ENCODE results near the gene ERMP1. TPM values are rescaled to one million over a fixed set of nuclear protein-coding genes. Genes with fewer than 3 reads are reported as not detected.

ERMP1 gene
- total RNA-seq, 1 experiment from 2014 or later = 34.7 TPM

DNA sequence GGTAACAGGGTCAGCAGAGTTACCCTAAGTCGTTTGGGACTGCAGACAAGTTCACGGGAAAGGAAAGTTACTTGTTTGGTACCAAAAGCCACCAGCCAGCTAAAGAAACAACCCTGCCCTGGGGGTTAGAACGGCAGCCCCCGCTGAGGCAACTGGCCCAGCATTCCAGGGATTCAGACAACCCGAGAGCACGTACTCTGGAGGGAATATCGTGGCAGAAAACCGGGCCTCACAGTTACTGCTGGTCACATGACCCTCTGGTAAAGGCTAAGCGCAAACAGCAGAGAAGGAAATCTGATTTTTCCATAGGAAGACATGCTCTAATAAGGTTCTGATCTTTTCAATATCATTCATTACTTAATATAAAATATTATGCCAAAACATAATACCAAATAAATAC is 35.3 kb upstream of the ERMP1 start:
- intact Hi-C loops (cut with micrococcal nuclease; ENCODE audit: unreplicated experiment) = no loop called here
- H3K36me3 Mint-ChIP-seq (ENCODE audit: insufficient read depth, unreplicated experiment) = peaks cover 4% of the 10 kb centered on the region
- no TSS peak for BruUV-seq (replicated peaks)
- Histone ChIP-seq H3K9me3 (no peaks in the 10 kb centered on the region), H3K4me1 (0 out of 2 replicates have a peak, but pooled peaks cover 7% of the 10 kb centered on the region), H3K36me3 (ENCODE audit: control insufficient read depth, insufficient read depth, low read length) (no peaks in the 10 kb centered on the region), H3K27me3 (replicated peaks; ENCODE audit: control insufficient read depth, insufficient read depth, low read length) (no peaks in the 10 kb centered on the region), H3K4me3 (ENCODE audit: low read depth, low read length) (no peak overlapping the region)
- TF ChIP-seq, protein P1, sequence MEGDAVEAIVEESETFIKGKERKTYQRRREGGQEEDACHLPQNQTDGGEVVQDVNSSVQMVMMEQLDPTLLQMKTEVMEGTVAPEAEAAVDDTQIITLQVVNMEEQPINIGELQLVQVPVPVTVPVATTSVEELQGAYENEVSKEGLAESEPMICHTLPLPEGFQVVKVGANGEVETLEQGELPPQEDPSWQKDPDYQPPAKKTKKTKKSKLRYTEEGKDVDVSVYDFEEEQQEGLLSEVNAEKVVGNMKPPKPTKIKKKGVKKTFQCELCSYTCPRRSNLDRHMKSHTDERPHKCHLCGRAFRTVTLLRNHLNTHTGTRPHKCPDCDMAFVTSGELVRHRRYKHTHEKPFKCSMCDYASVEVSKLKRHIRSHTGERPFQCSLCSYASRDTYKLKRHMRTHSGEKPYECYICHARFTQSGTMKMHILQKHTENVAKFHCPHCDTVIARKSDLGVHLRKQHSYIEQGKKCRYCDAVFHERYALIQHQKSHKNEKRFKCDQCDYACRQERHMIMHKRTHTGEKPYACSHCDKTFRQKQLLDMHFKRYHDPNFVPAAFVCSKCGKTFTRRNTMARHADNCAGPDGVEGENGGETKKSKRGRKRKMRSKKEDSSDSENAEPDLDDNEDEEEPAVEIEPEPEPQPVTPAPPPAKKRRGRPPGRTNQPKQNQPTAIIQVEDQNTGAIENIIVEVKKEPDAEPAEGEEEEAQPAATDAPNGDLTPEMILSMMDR (IDR thresholded peaks at IDR 0.05; ENCODE audit: insufficient read depth in 1 of 2, low read depth in 1 of 2, low read length in 1 of 2, severe bottlenecking in 1 of 2, unreplicated experiment in 1 of 2) = no peak
- H3K9me3 Mint-ChIP-seq (ENCODE audit: unreplicated experiment) = no peaks in the 10 kb centered on the region
- H3K27me3 Mint-ChIP-seq (ENCODE audit: insufficient read depth, unreplicated experiment) = no peaks in the 10 kb centered on the region
- CTCF ChIA-PET = no interaction called here
- POLR2A ChIA-PET = no interaction called here
- no peak for DNase-seq
- no peak overlapping the region for H3K27ac Mint-ChIP-seq (ENCODE audit: unreplicated experiment)
- no peak overlapping the region for H3K4me3 Mint-ChIP-seq (ENCODE audit: unreplicated experiment)
- peaks cover 7% of the 10 kb centered on the region for H3K4me1 Mint-ChIP-seq (ENCODE audit: low read depth, unreplicated experiment)

DNA sequence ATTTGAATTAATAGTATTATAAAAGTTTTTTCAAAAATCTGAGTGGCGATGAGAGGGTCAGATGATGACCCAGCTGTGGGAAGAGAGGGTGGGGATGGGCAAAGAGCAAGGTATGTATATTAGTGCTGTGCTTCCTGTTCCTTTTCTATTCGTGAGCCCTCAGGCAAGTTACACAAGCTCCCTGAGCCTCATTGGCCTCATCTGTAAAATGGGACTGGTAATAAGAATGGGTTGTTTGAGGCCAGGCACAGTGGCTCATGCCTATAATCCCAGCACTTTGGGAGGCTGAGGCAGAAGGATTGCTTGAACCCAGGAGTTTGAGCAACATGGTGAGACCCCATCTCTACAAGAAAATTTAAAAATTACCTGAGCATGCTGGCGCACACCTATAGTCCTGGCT is 33.8 kb upstream of the ERMP1 start:
- ChIA-PET POLR2A (no interaction called here), CTCF (no interaction called here)
- H3K4me1 Mint-ChIP-seq (ENCODE audit: low read depth, unreplicated experiment) = no peaks in the 10 kb centered on the region
- Histone ChIP-seq H3K36me3 (ENCODE audit: control insufficient read depth, insufficient read depth, low read length) (no peaks in the 10 kb centered on the region), H3K4me1 (no peaks in the 10 kb centered on the region), H3K4me3 (ENCODE audit: low read depth, low read length) (no peak overlapping the region), H3K27me3 (replicated peaks; ENCODE audit: control insufficient read depth, insufficient read depth, low read length) (no peaks in the 10 kb centered on the region), H3K9me3 (no peaks in the 10 kb centered on the region)
- TF ChIP-seq, protein P1 (IDR thresholded peaks at IDR 0.05; ENCODE audit: insufficient read depth in 1 of 2, low read depth in 1 of 2, low read length in 1 of 2, severe bottlenecking in 1 of 2, unreplicated experiment in 1 of 2) = no peak
- no peak overlapping the region for H3K27ac Mint-ChIP-seq (ENCODE audit: unreplicated experiment)
- H3K9me3 Mint-ChIP-seq (ENCODE audit: unreplicated experiment) = no peaks in the 10 kb centered on the region
- no peak for DNase-seq
- H3K4me3 Mint-ChIP-seq (ENCODE audit: unreplicated experiment) = no peak overlapping the region
- H3K27me3 Mint-ChIP-seq (ENCODE audit: insufficient read depth, unreplicated experiment) = no peaks in the 10 kb centered on the region
- intact Hi-C loops (cut with micrococcal nuclease; ENCODE audit: unreplicated experiment) = no loop called here
- BruUV-seq (replicated peaks) = no TSS peak
- H3K36me3 Mint-ChIP-seq (ENCODE audit: insufficient read depth, unreplicated experiment) = no peaks in the 10 kb centered on the region

DNA sequence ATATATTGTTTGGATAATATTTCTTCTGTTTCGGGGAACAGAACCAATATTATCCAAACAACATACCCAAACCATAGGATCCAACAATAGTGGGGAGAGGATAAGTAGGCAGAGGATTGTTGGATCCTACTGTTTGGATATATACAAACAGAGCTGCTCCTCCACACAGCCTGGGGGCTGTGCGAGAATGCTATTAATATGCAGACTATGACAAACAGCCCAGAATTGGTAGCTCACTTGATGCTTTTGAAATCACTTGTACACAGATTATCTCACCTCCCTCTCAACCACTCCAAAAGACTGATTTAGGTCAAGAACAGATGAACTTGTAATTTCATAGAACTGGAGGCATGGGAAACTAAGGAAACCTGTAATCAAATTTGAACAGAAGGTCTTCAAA is 33.4 kb upstream of the ERMP1 start:
- Histone ChIP-seq H3K4me1 (no peaks in the 10 kb centered on the region), H3K36me3 (ENCODE audit: control insufficient read depth, insufficient read depth, low read length) (no peaks in the 10 kb centered on the region), H3K27me3 (replicated peaks; ENCODE audit: control insufficient read depth, insufficient read depth, low read length) (no peaks in the 10 kb centered on the region), H3K9me3 (no peaks in the 10 kb centered on the region), H3K4me3 (ENCODE audit: low read depth, low read length) (no peak overlapping the region)
- no peaks in the 10 kb centered on the region for H3K36me3 Mint-ChIP-seq (ENCODE audit: insufficient read depth, unreplicated experiment)
- no peak overlapping the region for H3K27ac Mint-ChIP-seq (ENCODE audit: unreplicated experiment)
- BruUV-seq (replicated peaks) = no TSS peak
- POLR2A ChIA-PET = no interaction called here
- no peaks in the 10 kb centered on the region for H3K27me3 Mint-ChIP-seq (ENCODE audit: insufficient read depth, unreplicated experiment)
- H3K9me3 Mint-ChIP-seq (ENCODE audit: unreplicated experiment) = no peaks in the 10 kb centered on the region
- TF ChIP-seq, protein P1 (IDR thresholded peaks at IDR 0.05; ENCODE audit: insufficient read depth in 1 of 2, low read depth in 1 of 2, low read length in 1 of 2, severe bottlenecking in 1 of 2, unreplicated experiment in 1 of 2) = no peak
- H3K4me3 Mint-ChIP-seq (ENCODE audit: unreplicated experiment) = no peak overlapping the region
- intact Hi-C loops (cut with micrococcal nuclease; ENCODE audit: unreplicated experiment) = no loop called here
- no peaks in the 10 kb centered on the region for H3K4me1 Mint-ChIP-seq (ENCODE audit: low read depth, unreplicated experiment)
- no peak for DNase-seq
- CTCF ChIA-PET = no interaction called here

Measured in Caco-2 (cell line).